CD1c-positive myeloid dendritic cell (primary cell): ENCODE results near the gene ERBB4.

Experiments
- DNase-seq: peaks from one replicate; pipeline ENCODE4 v3.0.0-alpha.2; 2016; ENCODE audit errors: extremely low spot score

Gene ERBB4

DNA sequence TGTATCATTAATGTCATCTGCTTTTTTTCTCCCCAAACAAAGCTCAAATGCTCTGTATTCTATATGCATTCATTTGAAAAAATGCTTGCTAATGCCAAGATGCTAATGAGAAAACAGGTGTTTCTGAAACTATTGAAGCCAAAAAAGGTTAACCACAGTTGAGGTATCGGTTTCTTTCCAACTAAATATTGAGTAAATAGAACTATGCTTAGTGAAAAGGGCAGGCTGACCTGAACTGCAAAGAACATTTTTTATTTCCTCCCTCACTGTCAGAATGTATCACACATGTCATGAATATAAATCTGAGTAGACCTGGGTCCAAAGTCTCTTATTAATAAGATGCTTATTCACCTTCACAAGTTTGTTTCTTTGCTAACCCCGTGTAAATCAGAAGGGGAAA lies 1115.6 kb downstream of the ERBB4 start:
- DNase-seq: no peak

DNA sequence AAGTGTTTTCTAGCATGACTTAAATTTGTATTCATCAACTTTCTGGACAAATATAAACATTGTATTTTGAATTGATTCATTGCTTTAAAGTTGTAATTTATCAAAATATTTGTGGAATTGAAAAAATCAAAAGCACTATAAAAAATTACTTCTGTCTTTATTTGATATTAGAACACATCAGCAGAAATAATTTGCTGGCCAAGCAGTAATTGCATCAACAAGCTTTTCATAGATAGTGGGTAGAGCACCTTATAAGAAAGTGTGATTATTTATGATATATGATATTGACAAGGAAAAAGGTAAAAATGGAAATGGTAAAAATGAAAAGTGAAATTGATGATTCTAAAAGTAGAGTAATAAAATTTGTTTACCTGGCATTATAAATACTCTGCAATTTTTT lies 1121.1 kb downstream of the ERBB4 start:
- DNase-seq: no peak

DNA sequence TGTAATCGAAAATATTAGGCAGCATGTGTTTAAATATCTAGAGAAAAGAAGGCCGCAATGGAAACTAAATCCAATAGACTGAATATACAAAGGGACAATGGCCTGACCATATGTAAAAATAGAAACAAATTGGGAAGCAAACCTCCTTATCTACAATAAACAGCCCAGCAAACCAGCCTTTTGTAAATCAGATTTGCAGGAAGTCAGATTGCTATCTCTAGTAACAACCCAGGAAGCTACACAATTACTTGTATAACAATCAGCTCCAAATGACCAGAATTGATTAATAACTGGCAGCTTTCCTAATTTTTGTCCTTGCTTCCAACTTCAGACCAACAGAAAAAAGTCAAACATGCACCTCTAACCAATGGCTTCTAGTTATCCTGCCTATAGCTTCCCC lies 1122.2 kb downstream of the ERBB4 start:
- no peak for DNase-seq

DNA sequence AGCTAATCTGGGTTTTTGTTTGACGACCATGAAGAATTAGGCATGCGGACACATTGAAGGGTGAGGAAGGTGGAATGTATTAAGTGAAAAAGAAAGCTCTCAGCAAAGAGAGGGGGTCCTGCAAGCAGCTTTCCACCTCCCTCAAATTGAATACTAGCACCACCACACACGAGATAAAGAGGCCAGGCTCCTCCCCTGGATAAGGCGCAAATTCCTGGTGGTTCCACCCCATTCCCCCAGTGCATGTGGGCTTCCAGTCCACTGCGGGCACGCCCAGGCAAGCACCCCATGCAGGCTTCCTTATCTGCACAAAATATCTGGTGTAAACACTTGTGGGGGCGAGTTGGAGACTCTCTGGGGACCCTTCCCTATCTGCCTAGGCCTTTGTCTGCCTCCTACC lies 1124.9 kb downstream of the ERBB4 start:
- no peak for DNase-seq

DNA sequence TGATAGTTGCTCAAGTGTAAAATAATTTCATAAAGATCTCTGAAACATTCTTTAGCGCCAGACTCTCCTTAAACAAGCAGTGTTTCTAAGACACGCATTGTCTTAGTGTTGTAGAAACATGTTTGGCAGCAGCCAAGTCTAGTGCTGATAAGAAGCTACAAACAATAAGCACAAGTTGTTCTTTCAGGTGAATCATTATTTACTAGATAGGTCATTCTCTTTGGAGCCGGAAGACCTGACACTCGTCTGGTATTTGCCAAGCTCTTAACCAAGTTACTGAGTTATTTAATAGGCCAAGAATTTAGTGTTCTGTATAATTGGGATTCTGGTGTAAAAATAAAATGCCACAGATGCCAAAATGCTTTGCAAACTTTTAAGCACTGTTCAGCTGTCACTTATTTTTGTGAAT lies 1130.1 kb downstream of the ERBB4 start:
- DNase-seq: no peak

DNA sequence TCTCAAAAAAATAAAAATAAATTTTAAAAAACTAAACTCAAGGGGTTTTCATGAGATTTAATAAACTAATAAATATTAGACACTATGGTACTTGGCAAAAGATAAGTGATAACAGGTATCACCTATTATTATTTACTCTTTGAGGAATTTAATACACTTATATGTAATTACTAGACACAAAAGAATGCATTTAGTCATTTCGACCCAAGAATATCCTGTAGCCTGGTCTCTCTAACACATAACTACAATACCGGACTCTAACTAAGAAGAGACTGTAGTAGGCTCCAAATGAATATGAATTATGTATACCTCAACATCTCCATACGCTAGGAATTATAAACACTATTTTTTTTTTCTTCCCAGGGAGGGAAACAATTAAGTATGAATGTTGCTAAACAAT lies 1131.5 kb downstream of the ERBB4 start:
- DNase-seq: no peak

DNA sequence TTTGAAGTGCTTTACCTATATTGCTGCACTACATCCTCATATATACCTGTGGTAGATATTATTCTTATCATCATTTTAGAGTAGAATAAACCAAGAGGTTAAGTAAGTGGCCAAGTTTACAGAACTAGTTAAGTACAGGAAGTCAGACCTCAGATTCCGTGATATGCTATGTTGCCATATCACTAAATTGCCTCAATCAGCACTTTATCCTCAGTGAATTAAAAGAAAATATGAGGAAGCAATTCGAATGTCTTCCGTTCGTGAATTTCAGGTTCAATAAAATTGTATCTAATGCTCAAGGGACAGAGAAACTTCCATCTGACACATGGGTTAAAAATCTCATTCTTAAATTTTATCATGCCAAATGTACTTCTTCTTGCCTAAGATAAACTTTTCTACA lies 1133.6 kb downstream of the ERBB4 start:
- DNase-seq: no peak

DNA sequence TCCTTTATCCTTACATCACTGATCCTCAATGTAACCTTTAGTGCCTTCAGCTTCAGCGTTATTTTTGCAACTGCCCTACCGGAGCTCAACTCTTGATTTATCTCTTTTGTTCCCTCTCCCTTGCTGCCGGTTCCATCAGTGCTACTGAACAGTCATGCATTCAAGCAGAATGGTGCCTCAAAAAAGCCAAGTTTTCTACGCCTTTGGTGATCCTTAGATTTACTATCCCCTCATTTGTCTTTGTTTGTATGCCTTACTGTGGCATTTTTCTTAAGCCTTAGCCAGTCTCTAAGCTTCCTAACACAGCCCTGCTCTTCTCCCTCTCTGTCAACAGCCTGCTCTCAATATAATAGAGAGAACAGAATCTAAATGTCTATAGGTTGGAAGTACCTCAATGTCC lies 1134.5 kb downstream of the ERBB4 start:
- no peak for DNase-seq

DNA sequence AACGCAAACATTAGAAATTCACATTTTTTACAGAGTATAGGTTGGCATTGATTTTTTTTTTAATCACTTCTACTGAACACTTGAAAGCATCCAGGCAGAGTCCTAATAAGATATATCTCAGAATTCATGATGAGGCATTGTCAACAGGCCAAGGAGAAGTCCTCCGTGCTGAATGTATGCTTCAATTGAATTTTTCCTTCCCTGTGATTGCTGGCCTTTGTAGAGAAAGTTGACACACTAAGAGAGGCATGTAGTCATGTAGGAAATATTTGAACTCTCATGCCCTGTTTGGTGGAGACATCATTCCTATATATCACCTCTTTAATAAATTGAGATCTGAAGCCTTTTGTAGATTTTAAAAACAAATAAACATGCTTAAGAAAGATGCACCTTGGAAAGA lies 1137.3 kb downstream of the ERBB4 start:
- DNase-seq: no peak

DNA sequence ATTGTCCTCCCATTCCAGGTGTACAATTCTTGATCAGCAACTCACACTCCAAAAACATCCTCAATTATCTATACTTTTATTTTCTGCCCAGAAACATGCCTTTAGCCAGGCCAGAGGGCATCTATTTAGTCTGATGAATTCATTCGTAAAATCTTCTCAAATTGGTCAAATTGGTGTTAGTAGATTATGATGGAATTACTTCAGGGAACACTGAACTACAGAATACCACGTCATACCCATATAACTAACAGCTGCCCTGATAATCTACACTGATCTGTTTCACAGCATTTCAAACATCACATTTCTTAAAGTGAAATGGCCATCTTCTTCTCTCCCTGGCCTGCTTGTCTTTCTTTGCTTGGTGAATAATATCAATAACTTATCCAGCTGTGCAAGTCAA lies 1140.8 kb downstream of the ERBB4 start:
- DNase-seq: no peak

DNA sequence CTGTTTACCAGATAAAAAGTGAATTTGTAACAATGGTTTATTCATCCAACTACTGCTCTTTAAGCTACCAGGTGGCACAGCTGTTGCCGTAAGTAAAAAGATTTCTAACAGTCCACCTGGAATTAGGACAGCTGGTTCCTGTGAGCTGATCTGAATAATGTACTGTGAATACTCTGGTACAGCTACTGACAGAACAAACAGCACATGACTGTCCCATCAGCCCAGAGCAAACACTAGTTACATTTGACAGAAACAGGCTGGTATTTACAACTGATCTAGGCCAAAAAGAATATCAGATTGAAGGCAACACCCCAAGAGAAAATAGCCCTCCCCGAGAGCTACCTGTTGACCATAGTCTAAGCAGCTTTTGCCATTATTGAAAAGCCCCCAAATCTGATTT lies 1141.8 kb downstream of the ERBB4 start:
- DNase-seq: no peak

DNA sequence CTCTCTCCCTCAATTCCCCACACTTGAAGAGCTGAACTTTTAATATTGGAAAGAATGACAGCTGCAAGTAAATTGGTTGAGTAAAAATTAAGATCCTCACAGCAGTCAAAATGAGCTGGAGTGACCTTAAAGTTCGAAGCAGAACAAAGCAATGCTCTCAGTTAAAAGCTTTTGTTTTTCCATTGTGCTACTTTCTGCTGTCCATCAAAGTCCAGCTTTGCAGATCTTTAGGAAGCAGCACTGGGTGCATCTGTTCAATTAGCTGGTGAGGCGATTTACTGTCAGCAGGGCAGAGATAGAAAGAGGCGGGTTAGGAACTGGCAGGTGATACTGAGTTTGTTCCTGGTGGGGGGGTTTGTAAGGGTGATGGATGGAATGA lies 1147.4 kb downstream of the ERBB4 start:
- DNase-seq: no peak

DNA sequence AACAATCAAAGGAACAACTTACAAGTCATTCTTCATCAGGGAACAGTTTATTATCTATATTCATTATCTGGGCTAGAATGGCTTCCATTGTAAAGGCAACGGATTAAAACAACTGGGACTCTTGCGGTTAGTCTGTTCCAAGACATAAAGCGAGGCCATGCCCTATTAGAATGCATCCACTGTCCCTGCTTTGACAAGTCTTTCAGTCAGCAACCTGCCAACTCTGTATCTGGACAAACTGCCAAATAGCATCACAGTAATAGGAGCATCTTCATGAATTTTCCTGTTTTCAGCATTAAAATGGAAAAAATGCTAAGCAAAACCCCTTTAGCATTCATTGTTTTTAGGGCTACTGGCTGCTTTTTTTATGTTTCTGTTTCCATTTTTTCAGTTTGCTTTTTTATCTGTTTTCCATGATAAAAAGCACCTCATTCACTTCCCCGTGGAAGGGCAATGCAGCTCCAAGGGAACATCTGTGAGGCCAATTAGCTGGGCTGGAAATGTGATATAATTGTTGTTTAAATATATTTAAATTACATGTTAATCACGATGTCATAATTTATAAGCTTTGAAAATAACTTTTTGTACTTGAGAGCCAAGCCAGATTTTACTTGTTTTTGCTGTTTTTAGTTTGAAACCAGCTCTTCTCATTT lies 1147.9 kb downstream of the ERBB4 start:
- DNase-seq: no peak

DNA sequence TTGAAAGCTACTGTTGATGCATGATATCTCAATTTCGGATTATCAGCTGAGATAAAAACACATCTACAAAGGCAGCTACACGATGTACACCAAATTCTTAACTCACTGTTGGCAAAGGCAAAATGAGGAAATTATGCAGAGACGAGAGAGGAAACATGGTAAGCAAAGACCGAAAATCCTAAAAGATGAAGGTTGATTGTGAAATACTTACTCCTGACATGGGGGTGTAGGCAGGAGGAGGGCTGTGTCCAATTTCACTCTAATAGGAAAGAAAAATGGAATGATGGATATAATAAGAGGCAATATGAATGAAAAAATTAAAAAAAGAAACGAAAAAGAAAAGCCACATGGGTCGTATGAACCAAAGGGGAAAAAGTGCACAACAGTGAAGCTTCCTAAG lies 1150.9 kb downstream of the ERBB4 start:
- no peak for DNase-seq

DNA sequence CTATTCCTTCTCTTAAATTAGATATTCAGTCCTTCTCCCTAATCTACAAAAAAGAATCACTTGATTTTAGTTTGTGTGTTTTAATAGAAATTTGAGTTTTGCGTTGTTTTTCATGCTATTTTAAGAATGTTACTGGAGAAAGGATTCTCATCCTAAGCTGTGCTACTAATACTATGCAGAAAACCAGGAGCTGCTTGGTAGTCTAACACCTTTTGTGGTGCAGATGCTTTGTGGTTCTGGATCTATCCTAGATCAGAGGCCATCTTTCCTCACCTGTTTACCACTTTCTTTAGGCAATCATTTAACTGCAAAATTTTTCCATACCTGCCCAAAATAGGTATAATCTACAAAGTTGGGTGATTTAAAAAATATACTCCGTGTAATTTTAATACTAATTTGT lies 1158.6 kb downstream of the ERBB4 start:
- no peak for DNase-seq

DNA sequence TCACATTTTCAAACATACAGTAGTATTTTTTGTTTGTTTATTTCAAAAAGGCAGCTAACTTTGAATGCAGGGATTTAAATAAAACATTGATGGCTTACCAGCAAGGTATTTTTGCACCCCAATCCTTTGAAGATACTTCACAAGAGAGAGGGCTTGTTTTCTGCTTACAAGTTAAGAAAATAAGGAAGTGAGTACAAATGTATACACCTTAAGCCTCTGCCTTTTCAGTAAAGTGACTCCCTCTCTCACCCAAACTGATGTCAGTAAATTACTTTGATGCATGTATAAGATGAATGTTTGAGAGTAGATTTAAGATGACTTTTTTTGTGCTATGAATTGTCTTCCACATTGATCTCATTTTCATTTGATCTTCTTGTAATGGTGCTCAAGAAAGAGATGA lies 1162.2 kb downstream of the ERBB4 start:
- no peak for DNase-seq

DNA sequence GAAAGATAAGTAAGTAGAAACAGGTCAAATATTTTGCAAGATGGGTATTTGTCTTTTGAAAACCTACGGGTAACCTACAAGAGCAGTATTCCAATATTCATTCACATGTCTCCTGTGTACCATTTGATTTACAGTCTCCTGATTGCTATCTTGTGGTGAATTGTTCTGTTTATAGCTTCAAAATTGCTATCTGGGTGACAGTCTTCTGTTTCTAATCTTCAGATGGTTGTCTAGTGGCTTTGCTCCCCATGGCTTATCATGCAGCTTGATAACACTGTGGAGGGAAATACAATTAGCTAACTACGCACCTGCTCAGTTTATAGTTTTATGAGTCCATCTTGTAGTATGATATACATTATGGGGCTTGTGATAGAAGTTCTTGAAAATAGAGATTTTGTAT lies 1165.4 kb downstream of the ERBB4 start:
- DNase-seq: no peak

DNA sequence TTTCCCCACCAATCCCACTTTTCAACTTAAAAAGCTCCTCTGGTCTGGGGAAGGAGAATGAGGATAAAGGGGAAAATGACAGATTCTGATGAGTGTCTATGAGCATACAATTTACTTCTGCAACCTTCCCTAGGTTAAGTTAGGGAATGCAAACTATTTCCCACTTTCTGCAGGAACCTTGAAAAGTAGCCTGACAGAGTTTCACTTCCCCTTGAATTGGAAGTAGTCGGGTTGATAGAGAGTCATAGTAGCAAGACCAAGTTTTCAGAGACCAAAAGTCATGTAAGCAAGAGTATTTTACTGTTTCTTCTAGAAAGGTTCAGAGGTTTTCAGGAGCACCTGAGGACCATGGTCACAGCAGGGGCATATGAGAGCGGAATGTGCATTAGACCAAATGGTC lies 1167.1 kb downstream of the ERBB4 start:
- DNase-seq: no peak

DNA sequence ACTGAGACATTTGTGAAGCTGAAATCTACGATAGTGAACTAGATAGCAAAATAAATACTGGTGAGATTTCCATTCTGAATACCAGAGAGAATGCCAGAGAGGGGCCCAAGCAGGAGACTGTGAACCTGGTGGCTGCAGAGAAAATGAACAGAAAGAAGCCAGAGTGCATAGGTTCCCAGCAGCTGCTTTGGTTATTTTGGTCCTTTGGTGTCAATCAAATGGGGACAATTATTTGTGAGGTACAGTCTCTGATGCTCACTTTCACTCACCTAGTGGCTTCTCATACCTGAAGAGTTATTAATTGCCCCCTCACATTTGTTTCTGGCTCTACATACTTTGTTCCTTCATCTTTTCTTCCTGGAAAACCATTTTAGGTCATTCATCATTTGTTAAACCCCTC lies 1170.1 kb downstream of the ERBB4 start:
- no peak for DNase-seq

DNA sequence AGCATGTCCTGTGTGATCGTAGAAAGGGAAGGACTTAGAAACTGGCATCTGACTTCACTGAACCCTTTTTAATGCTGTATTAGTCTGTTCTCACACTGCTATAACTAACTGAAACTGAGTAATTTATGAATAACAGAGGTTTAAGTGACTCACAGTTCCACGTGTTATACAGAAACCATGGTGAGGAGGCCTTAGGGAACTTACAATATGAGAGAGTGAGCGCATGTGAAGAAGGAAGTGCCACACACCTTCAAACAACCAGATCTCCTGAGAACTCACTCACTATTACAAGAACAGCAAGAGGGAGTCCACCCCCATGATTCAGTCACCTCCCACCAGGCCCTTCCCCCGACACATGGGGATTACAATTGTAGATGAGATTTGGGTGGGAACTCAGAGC lies 1170.9 kb downstream of the ERBB4 start:
- DNase-seq: no peak

DNA sequence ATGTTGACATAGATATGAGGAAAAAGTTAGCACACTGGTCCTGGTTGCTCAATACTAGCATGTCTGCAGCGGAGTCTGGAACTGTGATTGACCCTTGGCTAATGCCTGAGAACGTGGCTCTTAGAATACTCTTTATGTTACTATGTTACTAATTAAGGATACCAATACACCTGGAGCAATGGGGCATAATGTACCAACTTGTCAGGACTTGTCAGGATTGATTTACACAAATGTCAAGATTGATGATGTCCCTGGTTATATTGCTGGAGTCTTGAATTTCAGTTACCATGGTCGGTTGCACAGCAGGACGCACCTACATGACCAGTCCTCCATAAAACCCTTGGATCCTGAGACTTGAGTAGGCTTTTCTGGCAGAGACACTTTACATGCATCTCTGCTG lies 1171.3 kb downstream of the ERBB4 start:
- DNase-seq: no peak

DNA sequence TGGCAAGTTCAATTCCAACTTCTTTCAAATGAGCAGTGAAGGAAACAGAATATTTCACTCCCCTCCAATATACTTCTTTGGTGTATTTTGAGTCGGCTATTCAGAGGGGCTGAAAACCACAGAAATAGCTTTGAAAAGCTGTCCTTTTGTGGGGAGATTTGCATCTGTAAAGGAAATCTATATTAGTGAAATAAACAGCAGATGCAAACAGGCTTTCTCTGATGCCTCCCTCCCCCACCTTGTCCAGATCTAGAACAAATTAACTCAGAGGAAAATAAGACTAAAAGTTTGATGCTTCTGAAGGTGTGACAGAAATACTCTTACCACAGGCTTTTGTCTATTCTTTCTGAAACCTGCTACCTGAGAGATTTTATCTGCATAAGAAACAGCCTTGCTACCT lies 1173.7 kb downstream of the ERBB4 start:
- no peak for DNase-seq

DNA sequence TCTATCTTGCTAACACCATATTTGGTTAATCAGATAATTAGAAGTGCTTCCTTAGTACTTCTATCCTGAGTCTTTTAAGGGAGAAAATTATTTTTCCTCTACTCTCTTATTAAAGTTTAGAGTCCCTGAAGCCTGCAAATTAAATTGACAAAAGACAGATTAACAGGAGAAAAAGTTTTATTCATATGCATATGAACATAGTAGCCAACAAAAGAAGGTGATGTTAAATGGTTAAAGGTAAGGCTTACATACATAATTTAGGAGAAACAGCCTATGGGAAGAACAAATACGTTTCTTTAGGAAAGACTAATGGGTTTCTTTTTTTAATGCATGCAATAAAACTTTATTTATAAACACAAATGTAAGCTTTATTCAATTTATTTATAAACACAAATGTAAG lies 1177.2 kb downstream of the ERBB4 start:
- DNase-seq: no peak

DNA sequence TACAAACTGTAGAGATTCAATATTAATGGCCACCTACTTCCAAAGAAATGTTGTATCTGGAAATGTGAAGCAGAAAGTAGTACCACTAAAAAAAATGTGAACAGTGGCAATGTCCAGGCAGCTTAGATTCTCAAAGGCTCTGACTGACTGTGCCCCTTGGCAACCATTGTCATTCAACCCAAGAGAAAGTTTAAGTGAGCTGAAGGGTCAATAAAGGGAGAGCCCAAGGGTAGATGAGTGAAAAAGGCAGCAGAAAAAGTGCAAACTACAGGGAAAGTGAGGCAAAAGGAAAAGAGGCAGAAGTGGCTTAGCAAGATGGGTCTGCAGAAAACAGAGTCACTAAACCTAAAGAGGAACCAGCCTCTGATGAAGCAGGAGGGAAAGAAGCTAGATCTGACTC lies 1179.3 kb downstream of the ERBB4 start:
- no peak for DNase-seq

DNA sequence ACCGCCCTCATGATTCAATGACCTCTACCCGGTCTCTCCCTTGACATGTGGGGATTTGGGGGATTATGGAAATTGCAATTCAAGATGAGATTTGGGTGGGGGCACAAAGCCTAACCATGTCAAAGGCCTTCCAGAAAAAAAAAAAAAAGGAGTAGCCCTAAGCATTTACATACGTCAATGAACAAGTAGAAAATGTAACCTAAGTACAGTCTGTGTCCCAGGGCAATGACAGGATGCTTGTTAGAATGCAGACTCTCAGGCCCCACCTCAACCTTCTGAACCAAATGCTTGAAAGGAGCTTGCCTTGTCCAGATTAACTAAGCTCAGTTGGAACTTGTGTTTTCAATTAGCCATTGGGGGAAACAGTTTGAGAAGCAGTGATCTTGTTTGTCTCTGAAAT lies 1180.1 kb downstream of the ERBB4 start:
- DNase-seq: no peak
